Stomach (tissue), 9 donors: Measurements from ENCODE around the gene SPI1. TPM values are rescaled to one million over a fixed set of nuclear protein-coding genes. Genes with fewer than 3 reads are reported as not detected.

Experiments
- DNase-seq, 2 donors: peaks; one replicate each; pipeline versions ENCODE4 v3.0.0 to v3.0.0-alpha.2; 2013 to 2019
- H3K27ac ChIP-seq, 5 donors: fragments of 200-600 bp in 4 of 5; sonication (generic) in 4 of 5; one replicate each; pipeline ENCODE4 v1.5.1; 2013 to 2019; ENCODE audit warnings: mild to moderate bottlenecking in 1 of 5, moderate library complexity in 1 of 5
- H3K27me3 ChIP-seq, 3 donors: fragments of 200-600 bp; sonication (generic); one replicate each; pipeline ENCODE4 v1.5.1; 2017 to 2019; ENCODE audit warnings: mixed run types in 1 of 3
- H3K36me3 ChIP-seq, 4 donors: fragments of 200-600 bp; sonication (generic); 1 replicate in 3 of 4; 2 replicates in 1 of 4; pipeline ENCODE4 v1.5.1; 2016 to 2019
- H3K4me1 ChIP-seq, 4 donors: fragments of 200-600 bp; sonication (generic); one replicate each; pipeline ENCODE4 v1.5.1; 2016 to 2019
- H3K4me3 ChIP-seq, 4 donors: fragments of 200-600 bp; sonication (generic) in 3 of 4; one replicate each; pipeline ENCODE4 v1.5.1; 2016 to 2019; ENCODE audit warnings: mild to moderate bottlenecking in 1 of 4
- H3K9me3 ChIP-seq, 4 donors: fragments of 200-600 bp; sonication (generic); one replicate each; pipeline ENCODE4 v1.5.1; 2016 to 2019
- CTCF ChIP-seq, 7 experiments: fragments of 450-650 bp in 4 of 7; fragments of 200-600 bp in 3 of 7; sonication (generic) in 3 of 7; IDR thresholded peaks; one replicate each; pipeline ENCODE4 v1.5.1; 2016 to 2019; ENCODE audit warnings: antibody characterized with exemption in 7 of 7, control low read depth in 2 of 7, mild to moderate bottlenecking in 1 of 7
- EP300 ChIP-seq: sonication (generic); formaldehyde crosslinking; IDR thresholded peaks from one replicate; pipeline ENCODE4 v1.6.1; 2017; ENCODE audit warnings: antibody characterized with exemption
- POLR2A ChIP-seq, 4 donors: fragments of 450-650 bp; IDR thresholded peaks; one replicate each; pipeline ENCODE4 v1.6.1; 2016; ENCODE audit warnings: antibody characterized with exemption in 4 of 4, control low read depth in 2 of 4, mild to moderate bottlenecking in 1 of 4, moderate library complexity in 1 of 4
- POLR2AphosphoS5 ChIP-seq, 3 donors: sonication (generic); formaldehyde crosslinking; IDR thresholded peaks; one replicate each; pipeline ENCODE4 v1.6.1; 2016; ENCODE audit warnings: antibody characterized with exemption in 3 of 3
- WGBS, 5 donors: extraction: QIAGEN DNeasy Blood & Tissue Kit in 3 of 5; methylation state at CpG; one replicate each; pipeline versions ENCODE4 v1.1.5 to v1.1.7; 2013 to 2018; 5-methylcytosine and 5-hydroxymethylcytosine counted together
- intact Hi-C: fragments of 100-400 bp; cut with DNase I; formaldehyde crosslinking; loops from one replicate; pipeline ENCODE4 v1.15.1; 2023; ENCODE audit warnings: low total_unique reads
- polyA plus RNA-seq, 3 donors: library from polyadenylated mRNA; stranded (reverse); fragments of 200-250 nt; gene quantifications; one replicate each; pipeline ENCODE4 v1.2.3, GENCODE V29; 2013
- total RNA-seq, 5 donors: library from RNA; depleted of rRNA; stranded (reverse); fragments of >200 nt; gene quantifications; one replicate each; pipeline versions ENCODE4 v1.1.0 to v1.2.3, GENCODE V29; 2014 to 2016
- donor health status: healthy with polysubstance abuse.
- donor health status: Bipolar disorder and iron deficiency.
- donor health status: healthy.

SPI1 gene
- total and polyA plus RNA-seq, 8 donors: 2.6 to 24.3 (median 8.2) TPM

DNA sequence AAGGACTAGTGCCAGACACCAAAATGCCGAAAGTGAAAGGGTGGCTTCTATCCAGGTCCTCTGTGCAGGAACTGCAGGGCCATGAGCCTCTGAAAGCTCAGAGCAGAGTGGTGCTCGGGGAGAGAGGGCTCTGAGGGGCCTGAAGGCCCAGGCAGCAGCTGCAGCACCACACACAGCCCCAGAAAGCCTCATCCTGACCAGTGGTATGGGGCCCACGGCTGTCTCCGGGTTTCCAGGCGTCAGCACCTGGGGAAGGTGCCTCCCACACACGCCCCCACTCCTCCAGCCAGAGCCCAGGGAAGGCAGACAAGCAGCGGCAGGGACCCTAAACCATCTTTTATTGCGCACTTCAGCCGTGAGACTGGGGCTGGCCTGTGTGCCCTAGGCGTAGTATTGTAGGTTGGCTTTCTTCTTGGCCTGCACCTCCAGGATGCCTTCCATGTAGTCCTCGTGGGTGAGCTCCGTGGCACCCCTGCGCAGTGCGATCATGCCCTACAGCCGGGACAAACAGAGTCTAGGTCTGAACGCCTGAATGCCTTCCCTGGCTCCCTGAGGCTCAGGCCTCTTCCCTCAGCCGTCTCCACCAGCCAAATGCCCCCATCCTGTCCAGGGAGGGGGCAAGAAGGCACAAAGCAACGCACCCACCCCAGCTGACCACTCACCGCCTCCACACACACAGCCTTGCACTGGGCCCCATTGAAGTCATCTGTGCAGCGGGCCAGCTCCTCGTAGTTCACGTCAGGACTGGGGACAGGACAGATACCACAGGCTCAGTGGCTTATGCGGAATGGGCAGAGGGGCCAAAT is 40.3 kb upstream of the SPI1 start:
- WGBS, 5 donors: 76 to 84% (median 83%) methylated on average over 22 to 23 of the region's 23 CpGs
- H3K36me3 ChIP-seq: peaks cover 69 to 94% (median 90%) of the 10 kb centered on the region in 4 donors
- peak overlapping the region in 3 of 5 donors; percentile 11 to 88 (median 87) for H3K27ac ChIP-seq

GRCh38 chr11:47417712-47418111 is 39.4 kb upstream of the SPI1 start:
- 84 to 94% (median 87%) methylated on average over 6 of the region's 6 CpGs for WGBS, 5 donors
- H3K36me3 ChIP-seq: peaks cover 66 to 93% (median 90%) of the 10 kb centered on the region in 4 donors
- peak overlapping the region in 2 of 5 donors; percentile 87 to 88 for H3K27ac ChIP-seq
- DNase-seq: no peak
- intact Hi-C loops: no loop called here
- no peak overlapping the region for H3K4me3 ChIP-seq
- no peaks in the 10 kb centered on the region for H3K27me3 ChIP-seq
- no peaks in the 10 kb centered on the region for H3K9me3 ChIP-seq
- no peak for TF ChIP-seq POLR2AphosphoS5 (IDR thresholded peaks at IDR 0.05)
- TF ChIP-seq POLR2A (IDR thresholded peaks at IDR 0.05): no peak
- H3K4me1 ChIP-seq: peaks cover 20 to 46% (median 31%) of the 10 kb centered on the region in 4 donors

More for the DNA sequence above, 40.3 kb upstream of the SPI1 start:
- Histone ChIP-seq H3K27me3 (no peaks in the 10 kb centered on the region), H3K4me3 (no peak overlapping the region), H3K9me3 (no peaks in the 10 kb centered on the region), H3K4me1 (peaks cover 20 to 42% (median 28%) of the 10 kb centered on the region in 4 donors)
- TF ChIP-seq EP300: no peak
- TF ChIP-seq CTCF (IDR thresholded peaks at IDR 0.05): no peak
- no peak for TF ChIP-seq POLR2A (IDR thresholded peaks at IDR 0.05)
- no peak for TF ChIP-seq POLR2AphosphoS5 (IDR thresholded peaks at IDR 0.05)
- no peak for DNase-seq
- intact Hi-C loops: no loop called here

GRCh38 chr11:47415949-47416472 is 37.7 kb upstream of the SPI1 start:
- no peak overlapping the region for H3K4me3 ChIP-seq
- peak overlapping the region; percentile 57 to 90 (median 87) for H3K27ac ChIP-seq
- no peaks in the 10 kb centered on the region for H3K9me3 ChIP-seq
- peaks cover 20 to 60% (median 37%) of the 10 kb centered on the region in 4 donors for H3K4me1 ChIP-seq
- TF ChIP-seq POLR2AphosphoS5 (IDR thresholded peaks at IDR 0.05): peak; percentile 27 to 80 (median 63)
- no peak for TF ChIP-seq POLR2A (IDR thresholded peaks at IDR 0.05)
- H3K27me3 ChIP-seq: no peaks in the 10 kb centered on the region
- intact Hi-C loops: no loop called here
- DNase-seq: peak; percentile 78 to 88
- WGBS, 5 donors: 16 to 26% (median 24%) methylated on average over 6 to 13 of the region's 13 CpGs
- H3K36me3 ChIP-seq: peaks cover 52 to 91% (median 87%) of the 10 kb centered on the region in 4 donors

DNA sequence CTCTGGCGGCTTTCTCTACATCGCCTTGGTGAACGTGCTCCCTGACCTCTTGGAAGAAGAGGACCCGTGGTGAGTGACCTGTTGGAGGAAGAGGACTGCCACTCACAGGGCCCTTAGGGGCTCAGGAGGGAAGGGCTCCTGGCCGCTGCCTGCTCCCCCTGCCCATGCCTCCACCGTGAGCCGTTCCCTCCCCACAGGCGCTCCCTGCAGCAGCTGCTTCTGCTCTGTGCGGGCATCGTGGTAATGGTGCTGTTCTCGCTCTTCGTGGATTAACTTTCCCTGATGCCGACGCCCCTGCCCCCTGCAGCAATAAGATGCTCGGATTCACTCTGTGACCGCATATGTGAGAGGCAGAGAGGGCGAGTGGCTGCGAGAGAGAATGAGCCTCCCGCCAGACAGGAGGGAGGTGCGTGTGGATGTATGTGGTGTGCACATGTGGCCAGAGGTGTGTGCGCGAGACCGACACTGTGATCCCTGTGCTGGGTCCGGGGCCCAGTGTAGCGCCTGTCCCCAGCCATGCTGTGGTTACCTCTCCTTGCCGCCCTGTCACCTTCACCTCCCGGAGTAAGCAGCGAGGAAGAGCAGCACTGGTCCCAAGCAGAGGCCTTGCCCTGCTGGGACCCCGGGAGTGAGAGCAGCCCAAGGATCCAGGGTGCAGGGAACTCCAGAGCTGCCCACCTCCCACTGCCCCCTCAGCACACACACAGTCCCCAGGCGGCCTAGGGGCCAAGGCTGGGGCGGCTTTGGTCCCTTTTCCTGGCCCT is 36.9 kb upstream of the SPI1 start:
- Histone ChIP-seq H3K27me3 (no peaks in the 10 kb centered on the region), H3K4me1 (peaks cover 22 to 68% (median 44%) of the 10 kb centered on the region in 4 donors), H3K36me3 (peaks cover 48 to 91% (median 87%) of the 10 kb centered on the region in 4 donors), H3K9me3 (no peaks in the 10 kb centered on the region), H3K4me3 (no peak overlapping the region), H3K27ac (peak overlapping the region; percentile 57 to 90 (median 87))
- intact Hi-C loops: no loop called here
- TF ChIP-seq POLR2AphosphoS5 (IDR thresholded peaks at IDR 0.05): no peak
- TF ChIP-seq CTCF (IDR thresholded peaks at IDR 0.05): no peak
- no peak for TF ChIP-seq POLR2A (IDR thresholded peaks at IDR 0.05)
- TF ChIP-seq EP300: no peak
- WGBS, 5 donors: 78 to 85% (median 83%) methylated on average over 24 to 31 of the region's 31 CpGs
- peak in 1 of 2 donors; percentile 11 for DNase-seq

GRCh38 chr11:47414685-47415070 is 36.3 kb upstream of the SPI1 start:
- 88 to 95% (median 91%) methylated on average over 3 to 19 of the region's 19 CpGs for WGBS, 5 donors
- H3K27ac ChIP-seq: peak overlapping the region in 4 of 5 donors; percentile 84 to 90 (median 88)
- no peaks in the 10 kb centered on the region for H3K9me3 ChIP-seq
- no peak for DNase-seq
- TF ChIP-seq CTCF (IDR thresholded peaks at IDR 0.05) (no peak), POLR2A (IDR thresholded peaks at IDR 0.05) (no peak), POLR2AphosphoS5 (IDR thresholded peaks at IDR 0.05) (no peak), EP300 (no peak)
- intact Hi-C loops: no loop called here
- H3K4me1 ChIP-seq: peaks cover 28 to 74% (median 50%) of the 10 kb centered on the region in 4 donors
- peaks cover 42 to 88% (median 84%) of the 10 kb centered on the region in 4 donors for H3K36me3 ChIP-seq
- no peaks in the 10 kb centered on the region for H3K27me3 ChIP-seq
- no peak overlapping the region for H3K4me3 ChIP-seq
